NCI-H524 treated with DMSO at 0.1 percent for 48 hours (cell line): ENCODE measurements around the gene XYLT2.

ENCODE experiments used
- DNase-seq: peaks from one replicate; lab custom pipeline; 2025; lab: John Stamatoyannopoulos, UW

The XYLT2 gene

DNA sequence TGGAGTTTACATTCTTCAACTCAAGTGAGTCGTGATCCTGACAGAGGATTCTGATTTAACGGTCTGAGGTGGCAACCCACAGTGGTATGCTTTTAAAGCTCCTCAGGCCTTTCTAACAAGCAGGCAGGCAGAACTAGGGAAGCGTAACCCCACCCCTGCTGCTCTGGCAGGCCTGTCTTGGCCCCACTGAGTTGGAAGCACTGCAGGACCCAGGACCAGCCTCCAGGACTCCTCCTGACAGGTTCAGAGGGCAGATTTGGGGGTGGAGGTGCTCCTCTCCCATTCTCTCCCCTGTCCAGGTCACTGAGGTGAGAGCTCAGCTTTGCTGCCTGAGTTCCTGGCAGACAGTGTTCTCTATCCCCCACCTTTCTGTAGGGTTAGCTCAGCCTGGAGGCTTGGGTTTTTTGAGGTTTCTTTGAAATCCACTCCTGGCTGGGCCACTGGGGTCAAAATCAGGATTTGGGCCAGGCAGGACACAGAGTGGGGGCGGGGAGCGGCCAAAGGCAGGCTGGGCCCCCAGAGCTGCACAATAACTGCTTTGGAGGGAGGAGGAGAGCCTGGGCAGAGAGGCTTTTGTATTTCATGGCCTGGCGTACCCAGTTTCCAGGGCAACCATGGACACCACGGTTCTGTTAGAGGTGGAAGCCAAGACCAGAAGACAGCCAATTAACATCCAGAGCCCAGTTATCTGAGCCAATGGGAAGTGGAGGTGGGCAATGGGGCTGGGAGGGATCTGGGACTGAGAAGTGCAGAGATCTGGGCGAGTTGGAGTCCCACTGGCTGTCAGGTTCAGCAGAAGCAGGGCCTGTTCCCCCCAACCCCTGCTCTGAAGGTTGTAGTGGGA is 17.5 kb downstream of the XYLT2 start:
- no peak for DNase-seq

DNA sequence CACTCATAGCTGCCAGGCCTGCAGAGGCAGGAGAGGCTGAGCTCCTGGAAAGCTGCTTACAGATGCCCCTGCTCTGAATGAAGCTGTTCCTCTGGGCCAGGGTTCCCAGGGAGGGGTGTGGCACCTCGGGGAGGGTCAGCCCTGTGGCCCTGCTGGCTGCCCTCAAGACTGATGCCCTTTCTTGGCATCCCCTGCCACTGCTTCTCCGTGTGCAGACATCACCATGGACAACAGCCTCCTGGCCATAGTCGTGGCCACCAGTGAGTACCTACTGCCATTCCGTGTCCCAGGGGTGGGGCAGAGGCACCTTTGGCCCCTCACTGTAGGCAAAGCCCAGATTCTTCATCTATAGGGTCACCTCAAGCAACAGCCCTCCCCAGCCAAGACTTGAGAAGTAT is 18.1 kb downstream of the XYLT2 start:
- no peak for DNase-seq

DNA sequence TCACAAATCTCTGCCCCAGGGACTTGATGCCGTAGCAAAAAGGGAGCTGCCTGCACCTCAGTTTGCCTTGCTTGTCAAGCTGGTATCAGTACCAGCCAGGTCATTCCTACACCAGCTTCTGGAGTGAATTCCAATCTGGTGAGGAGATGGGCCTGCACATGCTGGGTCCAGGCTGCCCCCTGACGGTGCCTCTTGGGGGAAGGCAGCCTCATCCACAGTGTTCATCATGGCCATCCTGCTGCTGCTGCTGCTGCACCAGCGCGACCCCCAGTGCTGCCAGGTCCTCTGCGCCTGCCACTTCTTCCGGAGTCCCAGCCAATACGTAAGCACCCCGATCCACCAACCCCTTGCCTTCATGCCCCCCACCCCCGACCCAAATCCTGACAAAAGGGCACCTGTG is 18.8 kb downstream of the XYLT2 start:
- no peak for DNase-seq

DNA sequence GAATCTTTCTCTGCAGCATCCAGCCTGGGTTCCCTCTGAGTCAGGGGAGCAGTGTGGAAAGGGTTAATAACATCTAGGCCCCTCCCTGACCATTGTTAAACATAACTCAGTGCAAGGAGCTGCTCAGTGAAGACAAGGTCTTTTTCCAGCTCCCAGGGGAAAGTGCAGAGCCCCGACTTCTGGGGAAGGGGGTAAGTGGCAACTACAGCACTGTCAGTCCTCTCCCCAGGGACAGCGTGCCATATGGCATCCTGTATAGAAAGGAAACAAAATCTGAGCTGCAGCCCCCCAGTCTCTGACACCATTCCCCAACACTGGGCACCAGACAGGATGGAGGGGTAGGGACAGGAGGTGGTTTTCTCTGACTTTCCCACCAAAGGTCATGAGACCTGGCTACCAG is 19.2 kb downstream of the XYLT2 start:
- peak; percentile 63 for DNase-seq

DNA sequence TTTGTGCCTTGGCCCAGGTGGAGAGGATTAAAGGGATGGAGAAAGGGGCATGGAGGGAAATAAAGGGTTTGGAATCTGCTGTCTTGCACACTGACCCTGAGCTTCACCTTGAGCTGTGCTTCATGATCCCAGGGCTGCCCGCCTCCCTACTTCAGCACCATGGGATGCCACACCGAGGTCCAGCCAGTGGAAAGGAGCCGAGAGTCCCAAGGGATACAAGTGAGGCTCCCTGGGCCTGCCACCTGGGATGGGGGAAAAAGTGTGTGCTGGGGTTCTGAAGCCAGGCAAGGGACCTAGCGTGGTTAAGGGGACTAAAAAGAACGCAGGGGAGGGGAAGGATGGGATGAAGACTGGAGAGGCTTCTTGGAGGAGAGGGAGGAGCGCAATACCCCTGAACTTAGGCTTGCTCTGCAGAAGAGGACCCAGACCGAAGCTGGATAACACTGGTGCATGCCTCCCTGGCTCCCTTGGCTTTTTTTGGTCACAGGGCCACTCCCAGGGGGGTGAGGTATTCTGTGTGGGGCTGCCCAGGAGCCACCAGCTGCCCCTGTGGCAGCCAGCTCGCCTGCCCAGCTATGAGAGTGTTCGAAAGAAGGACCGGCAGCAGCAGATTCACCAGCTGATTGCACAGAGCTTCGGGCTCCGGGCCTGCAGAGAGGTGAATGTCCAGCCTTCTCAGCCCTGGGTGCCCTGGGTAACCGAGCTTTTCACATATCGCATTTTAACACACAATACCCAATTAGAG is 19.9 kb downstream of the XYLT2 start:
- no peak for DNase-seq

DNA sequence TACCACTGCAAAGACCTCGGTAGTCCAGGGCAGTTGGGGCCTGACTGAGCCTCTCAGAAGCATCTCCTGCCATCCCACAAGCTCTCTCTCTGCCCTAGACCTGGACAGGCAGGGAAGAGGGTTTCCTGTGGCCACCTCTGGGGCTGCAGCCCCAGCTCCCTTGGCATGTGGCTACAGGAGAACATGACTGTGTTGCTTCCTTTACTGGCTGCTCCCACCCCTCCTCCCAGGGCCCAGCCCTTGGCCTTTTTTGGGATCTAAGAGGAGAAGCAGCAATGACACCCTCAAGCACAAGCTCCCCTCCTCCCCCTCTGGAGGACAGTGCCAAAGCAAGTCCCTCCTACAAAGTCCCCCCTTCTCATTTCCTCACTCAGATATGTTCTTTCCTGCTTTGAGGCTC is 21.5 kb downstream of the XYLT2 start:
- no peak for DNase-seq

DNA sequence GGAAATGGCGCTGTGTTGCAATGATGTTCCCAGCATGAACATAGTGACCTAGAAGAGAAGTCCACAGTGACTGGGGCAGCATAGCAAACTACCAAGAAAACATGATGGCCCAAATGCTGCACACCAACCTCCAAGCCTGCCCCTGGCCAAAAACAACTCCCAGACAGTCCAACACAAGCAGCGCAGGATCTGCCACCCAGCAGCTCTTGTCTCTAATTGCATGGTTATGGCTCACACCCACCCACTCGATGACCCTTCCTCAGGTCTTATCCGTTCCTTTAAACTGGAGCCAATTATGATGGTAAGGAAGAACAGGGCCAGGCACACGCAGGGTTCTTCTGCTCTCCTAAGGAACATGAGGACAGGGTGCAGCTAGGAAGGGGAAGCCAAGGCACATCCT is 24.1 kb downstream of the XYLT2 start:
- DNase-seq = no peak

DNA sequence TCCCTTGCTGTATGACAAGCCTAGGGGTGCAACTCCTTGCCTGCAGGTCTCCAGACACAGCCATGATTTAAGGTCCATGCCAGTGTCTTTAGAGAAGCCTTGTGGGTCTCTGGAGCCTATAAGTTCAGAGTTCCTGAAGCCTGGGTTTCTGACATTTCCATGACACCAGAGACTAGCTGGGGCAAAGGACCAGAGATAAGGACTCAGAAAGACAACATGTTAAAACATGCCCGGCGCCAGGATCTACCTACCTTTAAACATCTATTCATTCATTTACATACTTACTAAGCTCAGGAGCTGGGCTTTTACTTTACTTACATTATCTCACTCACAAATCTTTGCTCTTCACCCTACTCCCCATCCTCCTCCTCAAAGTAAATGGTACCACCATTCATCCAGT is 25.6 kb downstream of the XYLT2 start:
- no peak for DNase-seq

DNA sequence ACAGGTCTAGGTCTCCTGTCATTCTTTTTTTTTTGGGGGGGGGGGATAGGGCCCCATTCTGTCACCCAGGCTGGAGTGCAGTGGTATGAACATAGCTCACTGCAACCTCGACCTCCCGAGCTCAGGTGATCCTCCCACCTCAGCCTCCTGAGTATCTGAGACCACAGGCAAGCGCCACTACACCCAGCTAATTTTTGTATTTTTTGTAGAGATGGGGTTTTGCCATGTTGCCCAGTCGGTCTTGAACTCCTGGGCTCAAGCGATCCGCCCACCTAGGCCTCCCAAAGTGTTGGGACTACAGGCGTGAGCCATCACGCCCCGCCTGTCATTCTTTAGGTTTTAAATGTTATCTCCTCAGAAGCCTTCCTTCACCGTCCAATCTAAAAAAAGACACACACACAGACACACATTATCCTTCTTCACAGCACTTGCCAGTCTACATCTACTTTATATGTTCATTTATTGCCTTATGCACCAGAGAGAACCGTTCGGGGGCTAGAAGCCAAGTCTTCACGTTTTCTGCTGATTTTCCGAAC is 26.4 kb downstream of the XYLT2 start:
- no peak for DNase-seq

DNA sequence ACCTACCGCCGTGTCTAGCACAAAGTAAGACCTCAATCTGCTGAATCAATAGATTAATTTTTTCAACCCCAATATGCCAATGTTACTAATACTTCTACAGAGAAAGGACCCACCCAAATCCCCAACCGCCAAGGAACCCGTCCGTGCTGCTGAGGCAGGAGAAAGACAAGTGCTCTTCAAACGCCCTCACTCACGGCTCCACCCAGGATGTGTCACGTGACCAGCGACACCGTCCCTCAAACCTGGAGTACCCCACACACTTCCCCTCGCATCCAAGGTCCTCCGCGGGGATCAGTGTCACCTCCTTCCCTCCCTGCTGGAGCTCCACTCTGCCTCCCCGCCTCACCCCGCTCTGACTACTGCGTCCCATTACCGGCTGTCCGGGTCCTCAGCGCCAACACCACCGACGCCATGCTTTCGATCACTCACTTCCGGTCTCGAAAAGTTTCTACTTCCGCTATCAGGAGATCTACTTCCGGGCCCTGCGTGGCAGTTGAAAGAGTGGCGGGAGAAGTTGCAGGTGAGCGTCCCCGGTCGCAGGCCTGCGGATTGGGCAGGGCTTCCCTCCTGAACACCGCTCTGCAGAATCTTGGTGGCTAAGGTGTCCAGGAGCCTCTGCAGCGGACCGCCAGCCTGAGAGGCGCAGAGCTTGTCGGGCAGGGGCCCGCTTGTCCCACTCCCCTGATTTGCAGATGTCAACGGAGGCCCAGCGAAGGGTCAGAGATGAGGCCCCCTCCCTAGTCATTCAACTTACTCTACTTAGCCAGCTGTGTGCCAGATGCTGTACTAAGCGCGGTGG is 27.0 kb downstream of the XYLT2 start, which contains the start of the genes EME1 and MRPL27:
Gene EME1 (plus strand): TSS at position 472 of the 799 bp plus-strand sequence. CDS start 1,980 bp downstream, outside the sequence.
Gene MRPL27 (minus strand): TSS at position 427 of the 799 bp plus-strand sequence. CDS start 14 bp downstream, at position 413.
- peak; percentile 80 for DNase-seq

DNA sequence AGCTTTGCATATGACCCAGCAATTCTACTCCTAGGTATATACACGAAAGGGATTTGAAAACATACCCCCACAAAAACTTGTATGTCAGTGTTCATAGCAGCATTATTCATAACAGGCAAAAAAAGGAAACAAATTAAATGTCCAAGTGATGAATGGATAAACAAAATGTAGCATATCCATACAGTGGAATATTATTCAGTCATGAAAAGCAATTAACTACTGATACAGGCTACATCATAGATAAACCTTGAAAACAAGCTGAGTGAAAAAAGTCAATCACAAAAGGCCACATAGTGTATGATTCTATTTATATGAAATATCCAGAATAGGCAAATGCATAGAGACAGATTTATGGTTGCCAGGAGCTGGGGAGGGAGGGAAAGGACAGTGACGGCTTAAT is 27.8 kb downstream of the XYLT2 start:
- no peak for DNase-seq

DNA sequence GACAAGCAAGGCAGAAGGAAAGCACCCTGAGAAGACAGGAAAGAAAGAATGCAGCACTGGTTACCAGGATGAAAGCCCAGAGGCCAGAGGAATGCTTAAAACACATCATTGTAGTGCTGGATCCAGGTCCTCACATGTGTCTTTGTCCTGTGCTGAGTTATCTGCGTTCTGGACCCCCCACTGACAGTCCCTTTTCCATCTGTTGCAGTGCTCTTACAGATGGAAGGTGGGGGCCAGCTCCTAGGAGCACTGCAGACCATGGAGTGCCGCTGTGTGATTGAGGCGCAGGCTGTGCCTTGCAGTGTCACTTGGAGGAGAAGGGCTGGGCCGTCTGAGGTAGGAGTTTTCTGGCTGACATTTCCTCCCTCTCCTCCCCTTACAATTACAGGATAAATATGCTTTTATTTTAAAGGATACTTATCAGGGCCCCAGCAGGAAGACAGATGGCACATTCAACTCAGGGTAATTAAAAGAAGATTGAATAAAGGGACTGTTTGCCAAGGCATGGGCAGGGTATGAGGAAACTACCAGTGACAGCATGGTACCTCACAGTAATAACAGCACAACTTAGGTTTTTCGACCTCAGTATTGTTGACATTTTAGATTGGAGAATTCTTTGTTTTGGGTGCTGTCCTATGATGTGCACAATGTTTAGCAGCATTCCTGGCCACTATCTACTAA is 30.1 kb downstream of the XYLT2 start:
- peak; percentile 86 for DNase-seq

DNA sequence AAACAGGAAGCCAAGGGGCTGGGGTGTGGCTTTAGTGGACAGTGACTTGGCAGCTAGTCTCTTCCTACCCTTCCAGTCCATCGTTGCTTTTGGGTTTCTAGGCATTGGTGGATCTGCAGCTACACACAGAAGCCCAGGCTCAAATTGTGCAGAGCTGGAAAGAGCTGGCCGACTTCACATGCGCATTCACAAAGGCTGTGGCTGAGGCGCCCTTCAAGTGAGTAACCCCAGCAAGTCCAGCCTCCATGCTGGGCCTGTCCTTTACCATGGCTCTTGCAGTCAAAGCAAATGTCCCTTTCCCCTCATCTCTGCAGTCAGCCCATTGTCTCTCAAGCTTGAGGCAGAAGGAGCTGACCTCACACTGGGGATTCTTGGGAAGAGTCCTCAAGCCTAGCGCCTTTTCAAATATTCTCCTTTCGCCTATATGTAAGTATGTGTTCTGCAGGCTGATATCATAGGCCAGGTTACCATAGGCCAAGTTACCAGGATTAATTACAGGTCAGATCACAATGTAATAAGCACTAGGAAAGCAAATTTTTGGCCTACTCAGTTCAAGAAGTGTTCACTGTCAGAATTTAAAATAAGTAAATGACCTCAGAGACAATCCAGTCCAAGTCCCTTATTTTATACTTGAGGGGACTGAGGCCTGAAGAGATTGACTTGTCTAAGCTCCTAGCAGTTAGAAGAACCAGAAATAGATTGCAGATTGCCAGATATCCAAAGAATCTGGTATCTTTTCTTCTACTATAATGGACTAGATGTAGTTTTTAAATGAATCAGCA is 33.6 kb downstream of the XYLT2 start:
- no peak for DNase-seq

DNA sequence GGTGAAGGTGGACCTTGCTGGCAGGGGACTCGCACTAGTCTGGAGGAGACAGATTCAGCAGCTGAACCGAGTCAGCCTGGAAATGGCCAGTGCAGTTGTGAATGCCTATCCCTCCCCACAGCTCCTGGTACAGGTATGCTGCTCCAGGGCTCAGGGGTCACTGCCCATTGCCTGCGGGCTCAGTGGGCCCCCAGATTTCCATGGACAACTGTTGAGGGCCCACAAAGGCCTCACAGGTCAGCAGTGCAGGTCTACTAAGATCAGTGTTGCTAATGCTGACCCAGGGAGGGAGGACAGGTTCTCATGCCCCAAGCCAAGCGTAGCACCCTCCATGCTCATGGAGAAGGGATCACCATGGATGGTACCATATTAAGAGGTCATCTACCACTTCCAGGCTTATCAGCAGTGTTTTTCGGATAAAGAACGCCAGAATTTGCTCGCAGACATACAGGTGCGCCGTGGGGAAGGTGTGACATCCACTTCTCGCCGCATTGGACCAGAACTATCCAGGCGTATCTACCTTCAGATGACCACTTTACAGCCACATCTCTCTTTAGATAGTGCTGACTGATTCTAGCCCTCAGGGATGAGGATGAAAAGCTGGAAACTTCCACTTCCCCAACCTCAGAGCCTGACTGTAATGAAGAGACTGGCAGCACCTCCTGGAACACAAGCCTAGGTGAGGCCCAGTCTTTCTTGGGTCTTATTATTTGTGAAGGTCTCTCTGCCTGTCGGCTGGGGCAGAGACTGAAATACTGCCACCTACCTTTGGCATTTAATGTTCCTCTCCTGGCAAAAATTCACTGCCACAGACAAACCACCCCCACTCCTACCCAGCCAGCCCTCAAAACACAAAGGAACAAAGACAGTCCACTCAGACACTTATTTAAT is 34.7 kb downstream of the XYLT2 start:
- DNase-seq = no peak

DNA sequence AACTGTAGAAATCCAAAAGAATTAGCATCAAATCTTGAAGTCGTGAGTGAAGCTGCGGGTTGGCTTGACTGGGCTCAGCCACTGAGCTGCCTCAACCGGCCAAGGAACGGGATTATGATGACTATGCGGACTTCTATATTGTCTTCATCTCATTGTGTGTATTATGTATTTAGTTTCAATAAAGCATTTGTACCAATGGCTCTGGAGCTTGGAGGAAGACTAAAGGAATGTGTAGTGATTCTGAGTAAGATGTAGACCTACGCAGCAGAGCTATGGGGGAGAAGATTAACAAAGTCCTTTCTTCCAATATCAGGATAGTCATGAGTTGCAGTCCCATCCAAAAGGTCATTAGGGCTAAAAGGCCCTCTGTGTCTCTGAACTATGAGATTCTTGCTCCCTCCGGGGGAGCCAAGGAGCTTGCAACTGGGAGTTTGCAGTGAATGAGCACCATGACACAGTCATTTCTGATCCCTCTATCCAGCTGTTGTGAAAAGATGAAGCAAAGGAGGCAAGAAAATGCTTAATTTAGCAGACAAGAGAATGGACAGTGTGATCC is 35.4 kb downstream of the XYLT2 start:
- DNase-seq = no peak

DNA sequence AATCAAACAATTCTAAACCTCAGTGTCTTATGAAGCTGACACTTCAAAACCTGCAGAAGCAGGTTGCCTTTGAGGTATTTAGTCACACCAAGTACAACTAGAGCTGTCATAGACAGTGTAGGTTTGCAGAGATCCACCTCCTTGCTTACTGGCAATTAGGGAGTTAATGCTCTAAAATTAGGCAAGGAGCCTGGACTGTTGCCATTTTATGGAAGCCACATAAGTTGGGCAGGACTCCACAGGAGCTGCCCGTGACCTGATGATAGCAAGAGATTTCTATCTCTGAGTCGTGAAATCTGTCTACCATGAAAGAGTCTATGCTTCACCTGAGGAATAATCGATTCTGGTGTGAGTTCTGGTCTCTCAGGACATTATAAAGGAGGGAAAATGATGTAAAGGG is 36.0 kb downstream of the XYLT2 start:
- no peak for DNase-seq

DNA sequence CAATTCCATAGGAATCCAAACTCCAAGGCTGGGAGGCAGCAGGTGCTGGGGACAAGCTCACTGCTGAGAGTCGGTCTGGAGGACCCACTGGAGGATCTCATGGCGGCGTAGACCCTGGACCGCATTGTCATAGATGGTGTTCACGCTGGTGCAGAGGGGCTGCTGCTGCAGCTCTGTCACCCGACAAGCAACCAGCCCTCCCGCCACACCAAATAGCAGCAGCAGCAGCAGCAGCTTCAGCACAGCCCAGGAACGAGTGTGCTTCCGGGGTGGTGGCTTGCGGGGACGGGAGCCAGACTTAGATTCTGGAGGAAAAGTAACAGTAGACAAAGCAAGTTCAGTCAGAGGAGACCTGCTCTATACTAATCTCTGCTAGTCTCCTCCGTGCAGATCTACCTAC is 37.0 kb downstream of the XYLT2 start:
- no peak for DNase-seq

DNA sequence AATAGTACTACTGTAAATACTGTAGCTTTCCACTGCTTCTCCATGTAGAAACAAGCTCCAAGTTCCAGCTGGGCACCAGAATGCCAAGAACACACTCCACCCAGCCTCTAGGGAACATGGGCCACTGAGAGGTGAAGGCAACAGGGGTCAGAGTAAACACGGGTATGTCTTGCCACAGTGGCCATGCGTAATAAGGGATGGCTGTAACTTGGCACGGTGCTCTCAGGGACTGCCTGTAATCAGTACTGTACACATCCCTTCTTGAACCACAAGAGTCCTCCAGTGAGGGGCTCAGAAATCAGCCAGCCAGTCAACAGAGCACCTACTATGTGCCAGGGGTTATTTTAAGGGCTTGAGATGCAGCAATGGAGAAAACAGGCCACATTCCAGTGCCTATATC is 40.6 kb downstream of the XYLT2 start:
- DNase-seq = no peak

DNA sequence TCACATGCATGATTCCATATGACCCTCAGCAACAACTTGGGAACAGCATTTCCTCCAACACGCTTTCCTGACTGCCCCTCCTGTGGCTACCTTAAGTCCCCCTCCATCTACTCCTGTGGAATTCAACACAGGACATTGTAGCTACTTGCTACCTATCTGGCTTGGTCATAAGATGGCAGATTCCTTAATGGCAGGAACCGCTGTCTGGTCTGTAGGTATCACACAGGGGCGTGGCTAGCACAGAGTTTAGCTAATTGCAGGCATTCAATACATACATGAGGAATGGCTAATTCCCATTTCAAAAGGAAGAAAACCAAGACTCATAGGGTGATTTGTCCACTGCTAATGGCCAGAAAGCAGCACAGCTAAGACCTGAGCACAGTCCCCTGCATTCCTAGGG is 42.8 kb downstream of the XYLT2 start:
- no peak for DNase-seq
